ENCODE results near the gene IFNA21.
A peak's percentile ranks its signal among the peaks of the same experiment; 100 is the strongest.

IFNA21 gene

DNA sequence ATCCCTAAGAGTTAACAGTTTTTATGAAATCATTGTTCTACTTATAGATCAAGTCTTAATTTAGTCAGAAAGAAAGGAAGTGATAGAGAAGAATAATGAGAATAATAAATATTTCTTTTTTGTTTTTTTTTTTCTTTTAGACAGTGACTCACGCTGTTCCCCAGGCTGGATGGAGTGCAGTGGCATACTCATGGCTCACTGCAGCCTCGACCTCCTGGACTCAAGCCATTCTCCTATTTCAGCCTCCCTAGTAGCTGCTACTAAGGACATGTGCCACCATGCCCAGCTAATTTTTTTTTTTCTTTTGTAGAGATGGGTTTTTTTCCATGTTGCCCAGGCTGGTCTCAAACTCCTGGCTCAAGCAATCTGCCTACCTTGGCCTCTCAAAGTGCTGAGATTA, 11.0 kb downstream of the IFNA21 start:
- no peaks in the 10 kb centered on the region for H3K79me2 ChIP-seq (ENCODE audit: control insufficient read depth, low read length)
- H3K4me1 ChIP-seq (ENCODE audit: control insufficient read depth, low read length), result peaks cover 5% of the 10 kb centered on the region
- no peak overlapping the region for H3K4me2 ChIP-seq (ENCODE audit: low read length)
- no peaks in the 10 kb centered on the region for H3K36me3 ChIP-seq (ENCODE audit: control insufficient read depth, low read length)
- H3K9me2 ChIP-seq (replicated peaks; ENCODE audit: control insufficient read depth, low read length), result no peaks in the 10 kb centered on the region
- no peaks in the 10 kb centered on the region for H4K20me1 ChIP-seq (ENCODE audit: control insufficient read depth, insufficient read depth, low read depth, low read length)
- 0 out of 2 replicates have a peak, but pooled peaks cover 3% of the 10 kb centered on the region for H3K27me3 ChIP-seq (ENCODE audit: control insufficient read depth, low read length)
- no peaks in the 10 kb centered on the region for H3F3A ChIP-seq (ENCODE audit: control insufficient read depth, insufficient read depth)
- H3K9me3 ChIP-seq (ENCODE audit: control insufficient read depth, insufficient read depth, low read length), result no peaks in the 10 kb centered on the region
- TF ChIP-seq, protein P1, sequence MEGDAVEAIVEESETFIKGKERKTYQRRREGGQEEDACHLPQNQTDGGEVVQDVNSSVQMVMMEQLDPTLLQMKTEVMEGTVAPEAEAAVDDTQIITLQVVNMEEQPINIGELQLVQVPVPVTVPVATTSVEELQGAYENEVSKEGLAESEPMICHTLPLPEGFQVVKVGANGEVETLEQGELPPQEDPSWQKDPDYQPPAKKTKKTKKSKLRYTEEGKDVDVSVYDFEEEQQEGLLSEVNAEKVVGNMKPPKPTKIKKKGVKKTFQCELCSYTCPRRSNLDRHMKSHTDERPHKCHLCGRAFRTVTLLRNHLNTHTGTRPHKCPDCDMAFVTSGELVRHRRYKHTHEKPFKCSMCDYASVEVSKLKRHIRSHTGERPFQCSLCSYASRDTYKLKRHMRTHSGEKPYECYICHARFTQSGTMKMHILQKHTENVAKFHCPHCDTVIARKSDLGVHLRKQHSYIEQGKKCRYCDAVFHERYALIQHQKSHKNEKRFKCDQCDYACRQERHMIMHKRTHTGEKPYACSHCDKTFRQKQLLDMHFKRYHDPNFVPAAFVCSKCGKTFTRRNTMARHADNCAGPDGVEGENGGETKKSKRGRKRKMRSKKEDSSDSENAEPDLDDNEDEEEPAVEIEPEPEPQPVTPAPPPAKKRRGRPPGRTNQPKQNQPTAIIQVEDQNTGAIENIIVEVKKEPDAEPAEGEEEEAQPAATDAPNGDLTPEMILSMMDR (IDR thresholded peaks at IDR 0.05; ENCODE audit: low read depth, low read length, poor library complexity, severe bottlenecking), result no peak
- no peak for TF ChIP-seq EZH2phosphoT487 (IDR thresholded peaks at IDR 0.05; ENCODE audit: borderline replicate concordance, low read length)
- no peak overlapping the region for H3K27ac ChIP-seq (ENCODE audit: low read depth, low read length)
- no peak overlapping the region for H3K4me3 ChIP-seq (ENCODE audit: low read length)

DNA sequence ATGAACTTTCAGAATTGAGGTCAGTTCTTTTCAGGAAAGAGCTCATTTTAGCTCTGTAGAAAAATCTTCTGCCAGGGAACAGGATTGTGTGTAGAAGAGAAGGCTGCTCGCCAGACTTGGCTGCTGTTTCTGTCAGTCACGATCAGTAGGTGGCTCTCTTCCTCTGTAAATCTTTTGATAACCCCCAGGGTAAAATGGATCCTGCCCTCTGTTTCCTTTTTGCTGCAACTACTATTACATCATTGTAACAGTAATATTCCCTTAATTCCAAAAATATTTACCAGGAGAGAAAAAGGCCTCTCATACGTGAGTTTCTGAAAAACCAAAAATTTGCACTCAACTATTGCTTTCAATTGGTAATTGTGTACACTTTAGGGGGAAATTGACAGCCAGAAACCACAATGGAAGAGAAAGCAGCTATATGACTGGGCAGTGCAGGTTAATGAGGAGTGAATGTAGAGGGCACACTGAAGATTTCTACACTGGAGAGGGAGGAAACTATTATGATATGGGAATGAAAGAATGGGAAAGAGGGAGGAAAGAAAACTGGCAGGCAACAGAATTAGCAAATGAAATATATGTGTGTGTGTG, 12.3 kb downstream of the IFNA21 start:
- H4K20me1 ChIP-seq (ENCODE audit: control insufficient read depth, insufficient read depth, low read depth, low read length), result no peaks in the 10 kb centered on the region
- no peak overlapping the region for H3K4me3 ChIP-seq (ENCODE audit: low read length)
- no peaks in the 10 kb centered on the region for H3K9me3 ChIP-seq (ENCODE audit: control insufficient read depth, insufficient read depth, low read length)
- no peak overlapping the region for H3K27ac ChIP-seq (ENCODE audit: low read depth, low read length)
- no peaks in the 10 kb centered on the region for H3K4me1 ChIP-seq (ENCODE audit: control insufficient read depth, low read length)
- no peaks in the 10 kb centered on the region for H3K79me2 ChIP-seq (ENCODE audit: control insufficient read depth, low read length)
- H3K9me2 ChIP-seq (replicated peaks; ENCODE audit: control insufficient read depth, low read length), result no peaks in the 10 kb centered on the region
- H3K36me3 ChIP-seq (ENCODE audit: control insufficient read depth, low read length), result no peaks in the 10 kb centered on the region
- TF ChIP-seq EZH2phosphoT487 (IDR thresholded peaks at IDR 0.05; ENCODE audit: borderline replicate concordance, low read length), result no peak
- TF ChIP-seq, protein P1 (IDR thresholded peaks at IDR 0.05; ENCODE audit: low read depth, low read length, poor library complexity, severe bottlenecking), result peak; percentile 21
- no peaks in the 10 kb centered on the region for H3F3A ChIP-seq (ENCODE audit: control insufficient read depth, insufficient read depth)
- H3K4me2 ChIP-seq (ENCODE audit: low read length), result no peak overlapping the region
- H3K27me3 ChIP-seq (ENCODE audit: control insufficient read depth, low read length), result 0 out of 2 replicates have a peak, but pooled peaks cover 3% of the 10 kb centered on the region

DNA sequence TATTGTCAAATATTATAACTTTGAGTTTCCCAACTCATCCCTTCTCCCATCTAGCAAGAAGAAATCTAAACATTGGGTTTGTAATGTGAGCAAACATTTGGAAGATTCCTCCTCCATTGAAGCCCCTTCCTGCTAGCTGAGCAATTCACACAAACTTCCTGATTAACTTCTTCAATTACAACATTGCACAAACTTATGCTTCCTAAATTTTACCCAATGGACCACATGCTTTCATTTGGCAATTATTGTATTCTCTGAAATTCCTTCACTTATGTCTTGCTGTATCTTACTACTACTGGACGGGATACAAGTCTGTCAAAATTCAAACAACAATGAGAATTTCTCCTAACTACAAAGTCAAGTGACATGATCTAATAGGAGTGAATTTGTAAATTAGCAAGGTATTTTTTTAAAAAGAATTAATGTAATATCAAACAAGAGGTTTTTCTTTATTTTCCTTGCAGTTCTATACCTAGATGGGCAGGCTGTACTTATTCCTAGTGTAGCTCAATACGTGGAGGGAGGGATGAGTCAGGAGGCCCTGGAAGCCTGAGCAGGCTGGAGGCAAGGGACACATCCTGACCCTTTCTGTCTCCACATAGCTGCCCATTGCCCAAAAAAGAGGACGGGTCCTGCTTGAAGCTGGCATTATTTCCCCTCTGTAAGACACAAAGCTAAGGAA, 13.0 kb downstream of the IFNA21 start:
- H3K9me3 ChIP-seq (ENCODE audit: control insufficient read depth, insufficient read depth, low read length), result no peaks in the 10 kb centered on the region
- no peak for TF ChIP-seq EZH2phosphoT487 (IDR thresholded peaks at IDR 0.05; ENCODE audit: borderline replicate concordance, low read length)
- TF ChIP-seq, protein P1 (IDR thresholded peaks at IDR 0.05; ENCODE audit: low read depth, low read length, poor library complexity, severe bottlenecking), result no peak
- H3K79me2 ChIP-seq (ENCODE audit: control insufficient read depth, low read length), result no peaks in the 10 kb centered on the region
- no peak overlapping the region for H3K4me2 ChIP-seq (ENCODE audit: low read length)
- no peak overlapping the region for H3K4me3 ChIP-seq (ENCODE audit: low read length)
- no peaks in the 10 kb centered on the region for H4K20me1 ChIP-seq (ENCODE audit: control insufficient read depth, insufficient read depth, low read depth, low read length)
- no peaks in the 10 kb centered on the region for H3K9me2 ChIP-seq (replicated peaks; ENCODE audit: control insufficient read depth, low read length)
- H3K4me1 ChIP-seq (ENCODE audit: control insufficient read depth, low read length), result no peaks in the 10 kb centered on the region
- H3F3A ChIP-seq (ENCODE audit: control insufficient read depth, insufficient read depth), result no peaks in the 10 kb centered on the region
- no peaks in the 10 kb centered on the region for H3K36me3 ChIP-seq (ENCODE audit: control insufficient read depth, low read length)
- H3K27me3 ChIP-seq (ENCODE audit: control insufficient read depth, low read length), result 0 out of 2 replicates have a peak, but pooled peaks cover 3% of the 10 kb centered on the region
- no peak overlapping the region for H3K27ac ChIP-seq (ENCODE audit: low read depth, low read length)

Data from DOHH2 (cell line).